Panc1 (cell line): ENCODE measurements around the gene NFATC2. TPM values are rescaled to one million over a fixed set of nuclear protein-coding genes. Genes with fewer than 3 reads are reported as not detected.

Experiments used
- ATAC-seq: fragments of 200-7000 bp; cut with Tn5 transposase; 2 replicates; pipeline ENCODE4 v1.9.1; 2020; ENCODE audit warnings: mild to moderate bottlenecking, moderate library complexity
- BruUV-seq: library from RNA; stranded (reverse); fragments of 400-500 nt; replicated peaks from 2 replicates; lab custom pipeline; 2021; lab: Mats Ljungman, UMichigan
- CTCF ChIA-PET: fragments of 300-600 bp; sonication (Branson Sonifier 250); formaldehyde crosslinking; loops from one replicate; lab custom pipeline; 2022; ENCODE audit warnings: antibody characterized with exemption; lab: Charles Lee
- POLR2A ChIA-PET: fragments of 300-600 bp; sonication (Branson Sonifier 250); formaldehyde crosslinking; loops from one replicate; lab custom pipeline; 2022; ENCODE audit warnings: antibody characterized with exemption; lab: Charles Lee
- DNase-seq: peaks from one replicate; pipeline ENCODE4 v3.0.0-alpha.2; 2010; ENCODE audit warnings: low read depth, low spot score
- H3K27ac ChIP-seq: 2 replicates; pipeline ENCODE4 v1.5.1; 2011; ENCODE audit warnings: mild to moderate bottlenecking, low read length, inconsistent platforms
- H3K27me3 ChIP-seq: fragments of 200-500 bp; sonication (Bioruptor generic); 2 replicates; pipeline ENCODE4 v1.6.0; 2014; ENCODE audit warnings: low read length, inconsistent platforms; ENCODE audit not compliant: control insufficient read depth, insufficient read depth
- H3K36me3 ChIP-seq: fragments of 200-500 bp; sonication (Bioruptor generic); 2 replicates; pipeline ENCODE4 v1.5.1; 2014; ENCODE audit warnings: inconsistent platforms, mild to moderate bottlenecking, low read length, moderate library complexity; ENCODE audit not compliant: control insufficient read depth, insufficient read depth
- H3K4me1 ChIP-seq: 2 replicates; pipeline ENCODE4 v1.5.1; 2011; ENCODE audit warnings: inconsistent platforms, mild to moderate bottlenecking, low read length, moderate library complexity; ENCODE audit not compliant: control insufficient read depth, insufficient read depth
- H3K4me3 ChIP-seq, 2 experiments: 2 replicates each; pipeline ENCODE4 v1.5.1; 2011 to 2012; ENCODE audit warnings: low read depth in 2 of 2, low read length in 2 of 2, mild to moderate bottlenecking in 2 of 2, inconsistent platforms in 1 of 2, moderate library complexity in 1 of 2
- H3K9me3 ChIP-seq: fragments of 200-500 bp; sonication (Bioruptor generic); 2 replicates; pipeline ENCODE4 v1.5.1; 2014; ENCODE audit warnings: low read depth, mild to moderate bottlenecking, inconsistent platforms, low read length, moderate library complexity; ENCODE audit not compliant: control insufficient read depth, insufficient read depth
- CTCF ChIP-seq: fragments of 450-650 bp; IDR thresholded peaks from 2 replicates; pipeline ENCODE4 v1.5.1; 2017; ENCODE audit warnings: mild to moderate bottlenecking
- POLR2AphosphoS5 ChIP-seq: IDR thresholded peaks from 2 replicates; pipeline ENCODE4 v1.6.1; 2012; ENCODE audit warnings: mild to moderate bottlenecking, low read depth, low read length, moderate library complexity
- REST ChIP-seq, 2 experiments: IDR thresholded peaks; 2 replicates each; pipeline ENCODE4 v1.6.1; 2011 to 2012; ENCODE audit warnings: low read depth in 2 of 2, control low read depth in 1 of 2, low read length in 1 of 2, mild to moderate bottlenecking in 1 of 2, moderate library complexity in 1 of 2; ENCODE audit not compliant: insufficient read depth in 1 of 2
- SIN3A ChIP-seq: IDR thresholded peaks from 2 replicates; pipeline ENCODE4 v1.6.1; 2012; ENCODE audit warnings: low read depth, mild to moderate bottlenecking, low read length, moderate library complexity, borderline replicate concordance; ENCODE audit not compliant: insufficient read depth
- TCF7L2 ChIP-seq: IDR thresholded peaks from 2 replicates; pipeline ENCODE4 v1.6.1; 2011; ENCODE audit warnings: mild to moderate bottlenecking, low read depth, low read length, inconsistent platforms
- in situ Hi-C: cut with HindIII; loops from 2 replicates; pipeline ENCODE4 v1.10.0; 2016; ENCODE audit warnings: low sequenced_read_pairs, low pct_unique_long_range_greater_than_20kb
- intact Hi-C: fragments of 100-400 bp; cut with micrococcal nuclease; formaldehyde crosslinking; loops from one replicate; pipeline ENCODE4 v1.10.0; 2022; ENCODE audit not compliant: unreplicated experiment
- total RNA-seq: library from RNA; stranded (reverse); gene quantifications from one replicate; pipeline ENCODE4 v1.2.1, GENCODE V29; 2021; ENCODE audit not compliant: unreplicated experiment

Gene NFATC2
- total RNA-seq, 1 experiment from 2014 or later = 10.6 TPM

GRCh38 chr20:51460569-51461265, 81.8 kb downstream of the NFATC2 start:
- TF ChIP-seq REST (IDR thresholded peaks at IDR 0.05; ENCODE audit: insufficient read depth in 1 of 2, low read depth in 2 of 2, low read length in 1 of 2) (no peak), POLR2AphosphoS5 (no peak), SIN3A (no peak), CTCF (no peak), TCF7L2 (no peak)
- DNase-seq = no peak
- in situ Hi-C loops = no loop called here
- Histone ChIP-seq H3K4me3 (no peak overlapping the region), H3K27ac (peak overlapping the region; percentile 84), H3K4me1 (peaks cover 52% of the 10 kb centered on the region), H3K36me3 (no peaks in the 10 kb centered on the region), H3K27me3 (no peaks in the 10 kb centered on the region), H3K9me3 (no peaks in the 10 kb centered on the region)
- intact Hi-C loops = no loop called here
- BruUV-seq = no TSS peak
- ATAC-seq = no peak
- ChIA-PET CTCF (no interaction called here), POLR2A (interaction anchor here (0.6 kb wide), 1 partner anchor 824 kb away, joined by 3 read pairs; no protein-coding TSS in a partner anchor)

- TF ChIP-seq REST (IDR thresholded peaks at IDR 0.05; ENCODE audit: insufficient read depth in 1 of 2, low read depth in 2 of 2, low read length in 1 of 2) (no peak), SIN3A (no peak), TCF7L2 (no peak), POLR2AphosphoS5 (no peak), CTCF (no peak)
- POLR2A ChIA-PET = no interaction called here
- CTCF ChIA-PET = no interaction called here
- in situ Hi-C loops = no loop called here
- intact Hi-C loops = no loop called here
- DNase-seq (no peak), ATAC-seq (no peak)
- Histone ChIP-seq H3K9me3 (no peaks in the 10 kb centered on the region), H3K27me3 (no peaks in the 10 kb centered on the region), H3K4me3 (no peak overlapping the region), H3K36me3 (no peaks in the 10 kb centered on the region), H3K4me1 (peaks cover 52% of the 10 kb centered on the region), H3K27ac (peak overlapping the region; percentile 84)
- BruUV-seq = no TSS peak
Measured at GRCh38 chr20:51460163-51460562, 82.4 kb downstream of the NFATC2 start.
